Effector memory CD4-positive, alpha-beta T cell (primary cell): ENCODE measurements around the gene THSD7A.

ENCODE experiments used
- DNase-seq, 3 donors: peaks; one replicate each; pipeline ENCODE4 v3.0.0-alpha.2; 2020
- H3K27ac ChIP-seq: 2 replicates; pipeline ENCODE4 v1.7.0; 2013; ENCODE audit warnings: mild to moderate bottlenecking, low read length, moderate library complexity; ENCODE audit not compliant: insufficient read depth, poor library complexity, severe bottlenecking
- H3K27me3 ChIP-seq: replicated peaks from 2 replicates; pipeline ENCODE4 v1.7.0; 2013; ENCODE audit warnings: mild to moderate bottlenecking, low read length; ENCODE audit not compliant: insufficient read depth, control insufficient read depth, poor library complexity, severe bottlenecking
- H3K36me3 ChIP-seq: 2 replicates; pipeline ENCODE4 v1.7.0; 2013; ENCODE audit warnings: mild to moderate bottlenecking, low read length, moderate library complexity; ENCODE audit not compliant: control insufficient read depth, insufficient read depth
- H3K4me1 ChIP-seq: 2 replicates; pipeline ENCODE4 v1.7.0; 2013; ENCODE audit warnings: low read length, mild to moderate bottlenecking; ENCODE audit not compliant: control insufficient read depth, insufficient read depth, poor library complexity, severe bottlenecking
- H3K4me3 ChIP-seq: 2 replicates; pipeline ENCODE4 v1.7.0; 2013; ENCODE audit warnings: low read length, low read depth, mild to moderate bottlenecking; ENCODE audit not compliant: insufficient read depth, poor library complexity, severe bottlenecking
- H3K9me3 ChIP-seq: 2 replicates; pipeline ENCODE4 v1.7.0; 2013; ENCODE audit warnings: mild to moderate bottlenecking, low read length, moderate library complexity; ENCODE audit not compliant: control insufficient read depth

Gene THSD7A

DNA sequence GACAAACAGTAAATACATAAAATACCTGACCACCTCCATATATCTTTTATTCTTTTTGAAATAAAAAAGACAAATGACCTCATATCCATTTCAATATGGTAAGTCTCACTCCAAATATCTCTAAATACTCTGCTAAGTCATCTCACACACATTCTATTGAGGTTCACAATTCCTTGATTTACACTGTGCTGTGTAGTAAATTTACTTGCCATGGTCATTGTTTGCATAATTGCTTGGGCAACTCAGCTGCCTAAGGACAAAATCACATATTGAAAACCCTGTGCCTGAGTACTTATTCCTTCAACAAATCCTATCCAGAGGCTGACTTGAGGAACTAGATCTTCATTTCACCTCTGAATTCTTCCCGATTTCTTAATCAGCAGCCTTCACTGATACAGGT is 176.4 kb downstream of the THSD7A start:
- Histone ChIP-seq H3K4me1 (no peaks in the 10 kb centered on the region), H3K27ac (no peak overlapping the region), H3K36me3 (no peaks in the 10 kb centered on the region), H3K4me3 (no peak overlapping the region), H3K27me3 (no peaks in the 10 kb centered on the region), H3K9me3 (no peaks in the 10 kb centered on the region)
- DNase-seq, result no peak

DNA sequence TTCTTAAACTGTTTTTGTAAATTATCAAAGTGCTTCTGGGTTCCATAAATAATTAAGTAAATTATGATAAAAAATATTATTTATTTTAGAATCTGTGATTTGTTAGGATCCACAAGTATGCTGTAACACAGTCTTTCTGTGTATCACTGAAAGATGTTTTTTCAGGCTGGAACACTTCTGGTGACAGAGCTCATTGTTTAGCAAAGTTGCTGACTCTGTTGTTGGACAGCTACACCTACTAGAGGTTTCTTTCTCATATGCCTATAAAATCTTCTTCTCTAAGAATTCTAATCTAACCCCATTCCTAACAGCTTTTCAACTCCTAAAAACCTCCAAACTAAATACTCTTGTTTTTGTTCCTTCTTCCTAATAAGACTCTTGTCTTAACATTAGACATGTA is 176.8 kb downstream of the THSD7A start:
- H3K4me3 ChIP-seq, result no peak overlapping the region
- no peaks in the 10 kb centered on the region for H3K36me3 ChIP-seq
- no peaks in the 10 kb centered on the region for H3K4me1 ChIP-seq
- no peak for DNase-seq
- no peak overlapping the region for H3K27ac ChIP-seq
- H3K27me3 ChIP-seq, result no peaks in the 10 kb centered on the region
- H3K9me3 ChIP-seq, result no peaks in the 10 kb centered on the region

DNA sequence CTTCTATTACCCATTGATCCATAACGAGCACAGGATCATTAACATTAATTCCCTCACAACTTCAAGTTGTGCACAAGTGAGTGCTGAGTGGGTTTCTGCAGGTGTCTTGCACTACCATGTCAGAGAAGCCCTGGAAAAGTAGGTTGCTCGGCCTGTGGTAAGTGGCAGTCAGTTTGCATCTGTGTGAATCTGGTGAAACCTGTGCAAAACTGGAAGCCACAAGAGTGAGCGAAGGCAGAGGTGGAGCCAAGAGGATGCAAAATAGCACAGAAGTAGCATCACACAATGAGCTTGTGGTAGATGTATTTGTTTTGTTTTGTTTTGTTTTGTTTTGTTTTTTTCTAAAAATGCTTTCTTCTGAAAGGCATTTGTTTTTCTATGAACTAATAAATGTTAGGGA is 181.5 kb downstream of the THSD7A start:
- Histone ChIP-seq H3K9me3 (no peaks in the 10 kb centered on the region), H3K27ac (no peak overlapping the region), H3K27me3 (no peaks in the 10 kb centered on the region), H3K4me1 (no peaks in the 10 kb centered on the region), H3K36me3 (no peaks in the 10 kb centered on the region), H3K4me3 (no peak overlapping the region)
- no peak for DNase-seq

DNA sequence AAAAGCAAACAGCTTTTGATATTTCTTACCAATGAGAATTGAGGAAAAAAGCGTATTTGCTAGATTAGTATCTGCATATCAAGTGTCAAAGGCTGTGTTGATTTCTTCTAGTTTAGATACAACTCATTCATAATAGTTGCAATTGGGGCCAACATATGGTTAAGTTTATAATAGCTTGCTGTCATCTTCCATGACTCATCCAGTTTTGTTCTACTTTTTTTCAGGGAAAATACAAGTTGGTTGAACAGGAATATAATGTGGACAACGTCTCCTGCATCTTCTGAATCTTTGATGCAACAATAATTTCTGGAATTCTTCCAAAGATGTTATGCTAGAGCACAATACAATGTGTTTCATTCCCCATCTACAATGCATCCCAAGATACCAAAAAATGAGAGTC is 182.0 kb downstream of the THSD7A start:
- DNase-seq, result no peak
- H3K4me1 ChIP-seq, result no peaks in the 10 kb centered on the region
- no peaks in the 10 kb centered on the region for H3K36me3 ChIP-seq
- H3K27ac ChIP-seq, result no peak overlapping the region
- H3K9me3 ChIP-seq, result no peaks in the 10 kb centered on the region
- no peaks in the 10 kb centered on the region for H3K27me3 ChIP-seq
- H3K4me3 ChIP-seq, result no peak overlapping the region

DNA sequence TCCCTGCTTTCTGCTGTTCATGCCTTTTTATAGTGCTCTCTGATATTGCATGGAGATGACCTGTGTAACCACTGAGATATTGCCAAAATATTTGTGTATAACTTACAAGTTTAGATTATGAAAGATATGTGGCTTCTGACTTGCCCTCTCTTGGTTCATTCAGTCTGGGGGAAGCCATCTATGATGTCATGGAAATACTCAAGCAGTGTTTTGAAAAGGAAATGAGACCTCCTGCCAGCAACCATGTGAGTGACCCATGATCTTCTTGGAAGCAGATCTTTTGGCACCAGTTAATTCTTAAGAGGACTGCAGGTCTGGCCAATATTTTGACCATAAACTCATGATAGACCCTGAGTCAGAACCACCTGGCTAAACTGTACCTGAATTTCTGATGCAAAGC is 183.0 kb downstream of the THSD7A start:
- H3K4me1 ChIP-seq, result no peaks in the 10 kb centered on the region
- no peaks in the 10 kb centered on the region for H3K9me3 ChIP-seq
- H3K36me3 ChIP-seq, result no peaks in the 10 kb centered on the region
- no peak overlapping the region for H3K27ac ChIP-seq
- no peaks in the 10 kb centered on the region for H3K27me3 ChIP-seq
- no peak overlapping the region for H3K4me3 ChIP-seq
- no peak for DNase-seq

DNA sequence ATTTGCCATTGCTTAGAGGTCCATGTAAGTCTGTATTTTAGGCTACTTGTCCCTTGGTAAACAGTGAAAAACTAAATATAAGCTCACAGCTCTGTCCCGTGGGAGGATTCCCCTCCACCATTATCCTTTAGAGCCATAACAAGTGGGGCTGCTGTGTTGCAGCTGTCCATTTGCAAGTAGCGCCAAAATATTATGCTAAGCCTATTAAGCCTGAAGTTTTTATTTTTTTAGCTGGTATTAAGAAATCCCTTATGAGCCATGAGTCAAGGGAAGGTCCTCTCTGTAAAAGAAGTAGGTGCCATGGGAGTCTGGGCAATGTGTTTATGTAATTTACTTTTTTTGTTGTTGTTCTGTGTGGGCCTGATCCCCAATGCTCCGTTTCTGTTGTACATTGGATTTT is 183.9 kb downstream of the THSD7A start:
- no peaks in the 10 kb centered on the region for H3K9me3 ChIP-seq
- no peaks in the 10 kb centered on the region for H3K36me3 ChIP-seq
- no peak for DNase-seq
- H3K27me3 ChIP-seq, result no peaks in the 10 kb centered on the region
- H3K4me3 ChIP-seq, result no peak overlapping the region
- H3K27ac ChIP-seq, result no peak overlapping the region
- H3K4me1 ChIP-seq, result no peaks in the 10 kb centered on the region

DNA sequence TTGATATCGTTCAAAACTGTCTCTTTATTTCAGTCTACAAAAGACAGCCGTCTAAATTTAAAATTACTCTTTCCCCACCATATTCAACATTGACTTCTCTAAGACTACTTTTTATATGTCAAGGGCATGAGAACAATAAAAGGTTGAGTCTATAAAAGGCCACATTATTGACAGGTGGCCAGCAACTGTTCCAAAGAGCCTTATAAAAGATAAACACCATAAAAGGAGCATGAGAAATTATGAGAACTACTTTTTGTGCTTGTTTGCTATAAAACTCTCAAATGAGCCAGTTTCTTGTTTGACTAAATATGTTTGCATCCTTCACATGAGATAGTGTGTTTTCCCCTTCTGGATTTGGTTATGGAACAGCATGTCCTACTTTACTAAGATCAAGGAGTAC is 189.2 kb downstream of the THSD7A start:
- no peak for DNase-seq
- Histone ChIP-seq H3K36me3 (no peaks in the 10 kb centered on the region), H3K27me3 (no peaks in the 10 kb centered on the region), H3K27ac (no peak overlapping the region), H3K4me3 (no peak overlapping the region), H3K9me3 (no peaks in the 10 kb centered on the region), H3K4me1 (no peaks in the 10 kb centered on the region)

DNA sequence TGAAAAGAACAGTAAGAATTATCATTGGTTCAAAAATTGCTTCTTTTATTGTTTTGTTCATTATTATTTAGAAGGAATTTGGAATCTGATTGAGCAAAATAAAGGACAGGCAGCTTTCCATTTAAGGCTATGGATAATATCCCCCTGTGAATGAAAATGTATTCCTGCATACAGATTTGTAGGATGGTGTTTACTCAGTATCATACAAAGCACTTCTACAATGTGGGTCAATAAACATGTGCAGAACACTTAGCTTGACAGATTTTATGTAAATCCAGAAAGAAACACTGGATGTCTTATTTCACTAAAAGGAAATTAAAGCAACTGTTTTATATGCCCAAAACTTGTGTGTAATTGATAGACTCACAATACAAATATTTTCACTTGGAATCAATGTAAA is 189.7 kb downstream of the THSD7A start:
- no peaks in the 10 kb centered on the region for H3K27me3 ChIP-seq
- H3K27ac ChIP-seq, result no peak overlapping the region
- H3K4me3 ChIP-seq, result no peak overlapping the region
- H3K4me1 ChIP-seq, result no peaks in the 10 kb centered on the region
- no peaks in the 10 kb centered on the region for H3K36me3 ChIP-seq
- no peak for DNase-seq
- no peaks in the 10 kb centered on the region for H3K9me3 ChIP-seq

DNA sequence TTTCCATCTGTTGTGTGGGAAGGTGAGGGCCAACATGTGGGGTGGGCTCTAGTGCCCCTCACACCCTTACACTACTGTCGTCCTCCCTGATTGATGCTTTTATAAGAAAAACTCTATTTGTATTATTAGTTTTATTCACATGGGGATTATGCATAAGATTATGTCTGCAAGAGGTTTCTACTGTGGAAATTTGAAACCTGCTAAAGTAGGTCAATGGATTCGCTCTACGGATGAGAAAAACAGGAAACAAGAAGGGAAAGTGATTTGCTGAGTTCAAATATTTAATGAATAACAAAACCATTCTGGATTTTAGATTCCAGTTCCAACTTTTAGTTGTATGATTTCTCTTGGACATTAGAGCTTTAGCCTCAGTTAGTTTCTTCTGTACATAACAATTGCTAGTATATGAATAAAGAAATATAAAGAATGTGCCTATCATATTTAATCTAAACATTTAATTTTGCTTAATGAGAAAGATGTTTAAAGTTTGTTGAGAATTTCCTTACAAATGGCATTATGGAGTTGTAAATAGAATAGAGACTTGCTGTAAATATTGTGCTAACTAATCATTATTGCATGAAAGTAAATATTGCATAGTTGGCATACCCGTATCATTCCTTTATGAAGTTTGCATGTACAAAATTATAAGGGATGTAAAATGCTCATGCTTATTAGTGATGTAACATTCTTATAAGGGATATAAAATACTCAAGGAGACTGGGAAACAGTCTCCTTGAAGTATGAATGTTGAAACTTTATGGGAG is 193.8 kb downstream of the THSD7A start:
- Histone ChIP-seq H3K36me3 (no peaks in the 10 kb centered on the region), H3K4me1 (no peaks in the 10 kb centered on the region), H3K27ac (no peak overlapping the region), H3K4me3 (no peak overlapping the region), H3K9me3 (no peaks in the 10 kb centered on the region), H3K27me3 (no peaks in the 10 kb centered on the region)
- no peak for DNase-seq

DNA sequence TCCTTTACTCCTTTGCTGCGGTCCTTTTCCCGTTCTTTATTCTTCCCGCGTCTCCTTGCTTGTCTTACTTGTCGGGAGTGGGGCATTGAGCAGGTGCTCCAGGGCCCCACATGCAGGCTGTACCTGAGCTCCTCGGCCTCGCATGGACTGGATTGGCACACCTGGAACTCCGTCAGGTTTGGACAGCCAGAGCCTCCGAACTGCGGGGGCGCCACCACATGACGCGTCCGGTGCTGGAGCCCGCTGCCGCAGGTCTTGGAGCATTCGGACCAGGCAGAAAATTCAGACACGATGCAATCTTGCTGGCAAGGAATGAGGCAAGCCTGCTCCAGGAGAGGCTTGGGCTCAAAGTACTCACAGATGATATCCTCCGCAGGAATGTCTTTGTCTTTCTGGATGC is 195.7 kb downstream of the THSD7A start:
- Histone ChIP-seq H3K27me3 (no peaks in the 10 kb centered on the region), H3K27ac (no peak overlapping the region), H3K9me3 (no peaks in the 10 kb centered on the region), H3K4me1 (no peaks in the 10 kb centered on the region), H3K4me3 (no peak overlapping the region), H3K36me3 (no peaks in the 10 kb centered on the region)
- DNase-seq, result no peak
